Head of caudate nucleus (tissue), 42 donors: Measurements from ENCODE around the gene HDHD2.
"Not testable (repeated sequence)": the region's sequence is repeated elsewhere in the genome, so short reads cannot be mapped to it uniquely, and the experiment has no call there.

Source experiments
- DNase-seq, 42 donors: peaks; one replicate each; pipeline versions ENCODE4 v3.0.0 to v3.0.0-alpha.2; 2020 to 2021; ENCODE audit warnings: mixed read lengths in 7 of 42
- intact Hi-C: fragments of 100-400 bp; cut with DNase I; formaldehyde crosslinking; loops from one replicate; pipeline ENCODE4 v1.15.0; 2022

HDHD2 gene, protein sequence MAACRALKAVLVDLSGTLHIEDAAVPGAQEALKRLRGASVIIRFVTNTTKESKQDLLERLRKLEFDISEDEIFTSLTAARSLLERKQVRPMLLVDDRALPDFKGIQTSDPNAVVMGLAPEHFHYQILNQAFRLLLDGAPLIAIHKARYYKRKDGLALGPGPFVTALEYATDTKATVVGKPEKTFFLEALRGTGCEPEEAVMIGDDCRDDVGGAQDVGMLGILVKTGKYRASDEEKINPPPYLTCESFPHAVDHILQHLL

DNA sequence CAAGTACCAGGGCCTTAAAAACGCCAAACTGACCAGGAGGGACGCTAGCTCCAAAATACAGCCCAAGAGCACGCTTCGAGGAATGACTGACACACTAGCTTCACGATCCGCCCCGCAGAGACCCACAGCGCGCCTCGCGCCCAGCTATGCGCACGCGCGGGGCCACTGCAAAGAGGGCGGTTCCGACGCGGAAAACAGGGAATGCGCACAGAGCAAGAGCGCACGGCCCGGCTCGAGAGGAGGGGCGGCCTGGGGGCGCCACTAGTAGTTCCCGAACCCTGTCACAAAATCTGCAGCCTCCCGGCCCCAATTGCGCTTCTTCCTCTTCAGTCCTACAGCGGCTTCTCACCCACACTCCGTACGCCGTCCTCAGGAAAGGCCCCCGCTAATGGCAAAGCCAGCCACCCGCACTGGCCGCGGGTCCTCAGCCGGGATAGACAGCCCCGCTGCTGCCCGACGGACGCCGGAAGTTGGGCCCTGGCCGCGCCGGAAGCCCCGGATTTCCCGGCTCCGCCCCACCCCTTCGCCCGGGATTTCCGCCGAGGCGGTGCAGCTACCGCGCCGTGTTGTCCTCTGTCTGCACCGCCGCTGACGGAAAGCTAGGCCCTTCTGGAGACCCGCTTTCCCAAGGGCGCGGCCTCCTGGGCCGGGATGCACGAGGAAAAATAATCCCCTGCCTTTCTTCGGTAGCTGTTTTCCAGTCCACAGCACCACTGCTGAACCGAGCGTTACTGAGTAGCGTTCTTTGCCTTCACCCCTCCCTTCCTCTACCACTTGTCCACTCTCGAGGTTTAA, at the start of gene HDHD2:
Gene HDHD2 (minus strand): TSS at position 472 of the 795 bp plus-strand sequence. CDS start 14,061 bp downstream, outside the sequence.
- intact Hi-C loops: loop anchor here (2.0 kb wide), 1 partner anchor 27 kb away; the partner anchor contains the start of gene IER3IP1
- DNase-seq: peak; percentile 69 to 96 (median 90)

DNA sequence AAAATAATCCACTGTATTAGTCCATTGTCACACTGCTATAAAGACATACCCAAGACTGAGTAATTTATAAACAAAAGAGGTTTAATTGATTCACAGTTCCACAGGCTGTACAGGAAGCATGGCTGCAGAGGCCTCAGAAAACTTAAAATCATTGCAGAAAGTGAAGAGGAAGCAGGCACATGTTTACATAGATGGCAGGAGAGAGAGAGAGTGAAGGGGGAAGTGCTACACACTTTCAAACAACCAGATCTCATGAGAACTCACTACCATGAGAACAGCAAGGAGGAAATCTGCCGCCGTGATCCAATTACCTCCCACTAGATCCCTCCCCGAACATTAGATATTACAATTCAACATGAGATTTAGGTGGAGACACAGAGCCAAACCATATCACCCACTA, 45.7 kb upstream of the HDHD2 start:
- intact Hi-C loops, DNase-seq: not testable (repeated sequence)

DNA sequence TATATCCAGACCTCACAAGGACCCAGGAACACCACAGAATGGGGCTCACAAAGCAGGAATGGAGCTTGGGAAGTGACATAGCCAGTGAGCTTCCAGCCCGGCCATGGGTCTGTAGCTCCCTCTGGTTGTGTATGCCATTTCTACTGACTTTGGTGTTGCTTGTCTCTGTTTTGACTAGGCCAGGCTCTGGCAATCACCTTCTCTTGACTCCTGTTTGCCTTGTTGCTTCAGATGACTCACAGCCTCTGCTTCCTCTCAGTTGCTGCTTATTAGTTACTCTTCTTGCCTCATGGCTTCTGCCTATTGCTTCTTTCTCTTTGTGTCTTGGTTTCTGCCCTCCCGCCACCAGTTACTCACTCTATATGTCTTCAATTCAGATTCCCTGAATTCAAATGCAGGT, 41.7 kb upstream of the HDHD2 start:
- DNase-seq: no peak
- intact Hi-C loops: no loop called here

DNA sequence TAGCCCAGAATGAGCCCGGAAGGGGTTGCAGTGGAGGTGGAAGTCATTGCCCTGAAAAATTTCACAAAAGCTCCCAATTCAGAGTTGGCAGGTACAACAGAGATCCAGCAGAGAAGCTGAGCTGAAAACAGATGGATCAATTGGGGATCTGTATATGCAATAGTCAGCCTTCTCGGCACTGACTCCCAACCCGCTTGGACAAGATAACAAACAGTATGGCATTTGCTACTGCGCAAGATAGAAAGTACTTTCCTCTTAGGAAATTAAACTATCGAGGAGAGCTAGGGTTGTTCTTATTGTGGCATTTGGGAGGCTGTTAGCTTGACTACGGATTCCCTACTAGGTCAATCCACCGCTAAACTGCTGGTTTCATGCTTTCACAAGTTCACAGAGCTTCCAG, 37.4 kb upstream of the HDHD2 start:
- intact Hi-C loops: no loop called here
- no peak for DNase-seq

DNA sequence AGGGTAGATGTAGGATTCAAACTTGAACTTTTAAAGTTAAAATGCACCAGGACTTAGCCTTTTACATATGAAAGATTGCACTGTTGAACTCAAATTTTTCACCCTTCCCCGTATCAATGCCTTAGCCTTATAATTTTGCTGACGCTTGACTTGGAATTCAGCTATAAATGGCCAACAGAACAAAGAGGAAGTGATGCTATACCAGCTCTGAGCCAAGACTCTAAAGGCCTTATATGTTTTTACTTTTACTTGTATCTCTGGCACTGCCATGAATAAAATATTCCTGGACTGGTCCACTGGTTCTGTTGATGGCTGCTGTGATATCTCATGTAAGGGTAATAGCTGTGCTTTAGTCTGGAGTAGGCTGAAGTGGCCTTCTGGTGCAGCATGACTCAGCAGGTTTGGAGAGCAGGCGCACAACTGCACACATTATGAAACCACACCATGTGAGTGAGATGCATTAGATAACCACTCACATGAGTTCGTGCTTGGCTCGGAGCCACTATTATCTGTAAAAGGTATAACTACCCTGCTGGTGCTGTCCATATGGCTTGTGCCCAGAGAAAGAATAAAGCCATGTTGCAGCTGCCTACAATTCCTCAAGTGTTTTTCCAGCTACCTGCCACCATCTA, 34.2 kb upstream of the HDHD2 start:
- intact Hi-C loops: no loop called here
- no peak for DNase-seq

DNA sequence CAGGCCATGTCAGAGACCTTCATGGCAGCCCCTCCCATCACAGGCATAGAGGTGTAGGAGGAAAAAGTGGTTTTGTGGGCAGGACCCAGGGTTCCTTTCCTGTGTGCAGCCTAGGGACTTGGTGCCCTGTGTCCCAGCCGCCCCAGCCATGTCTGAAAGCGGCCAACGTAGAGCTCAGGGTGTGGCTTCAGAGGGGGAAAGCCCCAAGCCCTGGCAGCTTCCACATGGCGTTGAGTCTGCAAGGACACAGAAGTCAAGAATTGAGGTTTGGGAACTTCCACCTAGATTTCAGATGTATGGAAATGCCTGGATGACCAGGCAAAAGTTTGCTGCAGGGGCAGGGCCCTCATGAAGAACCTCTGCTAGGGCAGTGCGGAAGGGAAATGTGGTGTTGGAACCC, 31.9 kb upstream of the HDHD2 start:
- intact Hi-C loops, DNase-seq: not testable (repeated sequence)

DNA sequence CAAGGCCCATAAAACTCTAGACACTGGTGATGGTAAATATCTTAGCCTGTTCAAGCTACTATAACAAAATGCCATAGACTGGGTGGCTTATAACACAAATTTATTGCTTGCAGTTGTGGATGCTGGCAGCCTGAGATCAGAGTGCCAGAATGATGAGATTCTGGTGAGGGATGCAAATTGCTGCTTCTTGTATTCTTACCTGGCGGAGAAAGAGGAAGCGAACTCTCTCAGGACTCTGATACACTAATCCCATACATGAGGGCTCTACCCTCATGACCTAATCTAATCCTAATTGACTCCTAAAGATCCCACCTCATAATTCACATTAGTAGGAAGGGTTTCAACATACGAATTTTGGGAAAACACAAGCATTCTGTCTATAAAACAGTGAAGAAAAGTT, 30.5 kb upstream of the HDHD2 start:
- intact Hi-C loops: no loop called here
- DNase-seq: no peak

DNA sequence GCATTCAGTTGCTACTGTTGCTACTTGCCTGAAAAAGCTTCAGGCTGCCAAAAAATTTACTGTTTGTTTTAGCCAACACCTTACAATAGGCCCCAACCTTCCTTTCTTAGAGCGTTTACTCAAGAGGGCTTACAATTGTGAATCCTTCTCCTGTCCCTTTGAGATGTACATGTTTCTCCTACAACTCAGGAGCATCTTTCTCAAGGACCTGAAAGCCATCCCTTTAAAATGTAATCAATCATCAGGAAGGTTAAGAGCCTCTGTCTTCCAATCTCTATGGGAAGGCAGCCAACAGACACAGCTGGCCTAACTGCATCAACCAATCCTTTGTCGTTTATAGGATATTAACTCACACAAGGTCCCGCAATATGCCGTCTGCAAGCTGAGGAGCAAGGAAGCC, 29.2 kb upstream of the HDHD2 start:
- intact Hi-C loops: no loop called here
- no peak for DNase-seq

DNA sequence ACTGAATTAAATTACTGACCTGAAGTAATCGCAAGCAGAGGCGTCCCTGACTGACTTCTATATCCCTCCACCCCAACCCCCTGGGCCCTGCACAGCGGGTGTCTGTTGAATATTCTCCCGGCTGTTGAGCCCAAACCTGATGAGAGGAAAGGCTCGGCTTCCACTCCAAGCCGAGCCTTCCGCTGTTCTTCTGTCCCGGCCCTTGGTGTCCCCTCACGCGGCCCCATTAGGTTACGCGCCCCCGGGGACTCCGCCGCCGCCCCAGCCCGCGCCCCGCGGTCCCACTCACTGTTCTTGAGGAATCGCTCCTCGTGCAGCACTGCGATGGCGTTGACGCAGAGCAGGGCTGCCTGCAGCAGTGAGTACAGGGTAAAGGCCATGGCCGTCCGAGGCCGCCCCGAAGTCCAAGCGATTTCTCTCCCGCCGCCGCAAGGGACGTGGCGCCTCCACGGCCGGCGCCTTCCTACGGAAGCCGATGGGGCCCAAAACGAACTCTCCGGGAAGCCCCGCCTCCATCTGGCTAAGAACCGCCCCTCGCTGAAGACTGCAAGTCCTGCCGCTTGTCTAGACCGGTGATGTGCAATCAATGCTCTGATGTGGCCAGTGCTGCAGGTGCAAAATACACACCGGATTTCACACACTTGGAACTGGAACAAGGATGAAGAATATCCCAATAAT, 25.7 kb upstream of the HDHD2 start, which contains the start of gene IER3IP1:
Gene IER3IP1 (minus strand): TSS at position 467 of the 678 bp plus-strand sequence. CDS start 87 bp downstream, at position 380.
- intact Hi-C loops: loop anchor here (2.0 kb wide), 1 partner anchor 25 kb away; the partner anchor contains the start of gene HDHD2

DNA sequence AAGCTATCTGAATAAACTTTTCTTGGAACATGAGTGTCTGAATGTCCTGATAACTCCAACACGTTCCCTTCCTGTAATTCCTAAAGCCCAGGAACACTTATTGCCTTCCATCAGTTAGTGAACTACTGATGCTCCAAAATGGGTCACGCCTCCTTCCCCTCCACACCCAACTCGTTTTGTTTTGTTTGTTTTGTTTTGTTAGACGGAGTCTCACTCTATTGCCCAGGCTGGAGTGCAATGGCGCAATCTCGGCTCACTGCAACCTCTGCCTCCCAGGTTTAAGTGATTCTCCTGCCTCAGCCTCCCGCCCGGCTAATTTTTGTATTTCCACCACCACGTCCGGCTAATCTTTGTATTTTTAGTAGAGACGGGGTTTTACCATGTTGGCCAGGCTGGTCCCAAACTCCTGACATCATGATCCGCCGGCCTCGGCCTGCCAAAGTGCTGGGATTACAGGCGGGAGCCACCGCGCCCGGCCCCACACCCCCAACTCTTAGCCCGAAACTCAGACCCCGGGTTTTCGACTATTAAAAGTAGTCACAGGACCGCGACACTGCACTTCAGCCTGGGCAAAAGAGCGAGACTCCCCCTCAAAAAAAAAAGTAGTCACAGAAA, 25.1 kb upstream of the HDHD2 start:
- intact Hi-C loops: no loop called here
- peak in 2 of 42 donors; percentile 19 to 25 for DNase-seq

More for the DNA sequence above, 25.7 kb upstream of the HDHD2 start, which contains the start of gene IER3IP1:
- peak; percentile 79 to 97 (median 92) for DNase-seq

DNA sequence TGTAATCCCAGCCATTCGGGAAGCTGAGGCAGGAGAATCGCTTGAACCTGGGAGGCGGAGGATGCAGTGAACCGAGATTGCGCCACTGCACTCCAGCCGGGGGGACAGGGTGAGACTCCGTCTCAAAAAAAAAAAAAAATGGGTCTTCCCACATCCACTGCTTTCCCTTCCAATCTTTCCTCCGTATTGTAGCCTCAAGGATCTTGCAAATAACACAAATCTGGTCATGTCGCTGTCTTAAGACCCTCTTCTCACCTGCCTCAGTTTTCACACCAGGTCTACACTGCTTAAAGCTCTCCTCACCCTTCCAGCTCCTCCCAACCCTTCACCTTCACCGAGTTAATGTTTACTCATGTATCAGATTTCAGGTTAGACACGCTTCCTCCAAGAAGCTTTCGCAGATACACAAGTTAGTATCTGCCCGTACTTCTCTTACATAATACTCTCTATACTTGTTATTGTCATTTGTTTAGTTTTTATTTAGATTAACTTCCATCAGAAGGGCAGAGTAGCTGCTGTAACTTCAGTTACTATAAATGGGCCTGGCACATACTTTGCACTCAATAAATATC, 24.3 kb upstream of the HDHD2 start:
- intact Hi-C loops: no loop called here
- no peak for DNase-seq

DNA sequence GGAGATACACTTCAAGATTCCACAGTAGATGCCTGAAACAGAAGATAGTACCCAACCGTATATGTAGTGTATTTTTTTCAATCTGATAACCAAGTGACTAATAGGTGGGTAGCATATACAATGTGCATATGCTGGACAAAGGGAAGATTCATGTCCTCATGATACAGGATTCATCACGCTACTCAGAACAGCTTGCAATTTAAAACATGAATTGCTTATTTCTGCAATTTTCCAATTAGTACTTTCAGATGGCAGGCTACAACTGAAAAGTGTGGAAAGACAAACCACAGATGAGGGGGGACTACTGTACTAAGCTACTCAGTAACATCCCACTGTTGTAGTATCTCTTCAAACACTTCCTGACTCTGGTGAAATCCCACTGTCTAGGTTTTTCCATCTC, 22.2 kb upstream of the HDHD2 start:
- no peak for DNase-seq
- intact Hi-C loops: no loop called here

DNA sequence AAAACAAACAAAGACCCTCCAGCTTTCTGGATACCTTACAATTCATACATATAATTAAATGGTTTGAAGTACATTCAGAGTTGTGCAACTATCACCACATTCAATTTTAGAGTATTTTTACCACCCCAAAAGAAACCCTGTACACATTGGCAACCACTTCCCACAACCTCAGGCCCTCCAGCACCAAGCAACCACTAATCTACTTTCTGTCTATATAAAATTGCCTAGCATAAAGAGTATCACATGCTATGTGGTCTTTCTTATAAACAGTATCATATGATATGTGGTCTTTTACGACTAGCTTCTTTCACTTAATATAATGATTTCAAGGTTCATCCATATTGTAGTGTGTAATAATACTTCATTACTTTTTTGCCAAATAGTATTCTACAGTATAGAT, 18.6 kb upstream of the HDHD2 start:
- intact Hi-C loops: no loop called here

DNA sequence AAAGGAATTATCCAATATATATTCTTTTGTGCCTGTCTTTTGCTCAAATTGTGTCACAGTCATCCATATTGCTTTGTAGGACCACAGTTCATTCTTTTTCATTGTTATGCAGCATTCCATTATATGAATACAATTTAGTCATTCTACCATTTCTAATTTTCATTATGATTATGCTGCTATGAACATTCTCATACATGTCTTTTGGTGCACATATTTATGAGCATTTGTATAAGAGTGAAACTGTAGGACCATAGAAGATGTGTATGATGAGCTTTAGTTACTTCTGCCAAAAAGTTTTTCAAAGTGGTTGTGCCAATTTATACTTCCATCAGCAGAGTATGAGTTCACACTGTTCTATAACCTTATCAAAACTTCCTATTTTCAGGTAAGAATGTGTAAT, 18.2 kb upstream of the HDHD2 start:
- intact Hi-C loops: no loop called here
- no peak for DNase-seq

More for the DNA sequence above, 18.6 kb upstream of the HDHD2 start:
- DNase-seq: no peak

DNA sequence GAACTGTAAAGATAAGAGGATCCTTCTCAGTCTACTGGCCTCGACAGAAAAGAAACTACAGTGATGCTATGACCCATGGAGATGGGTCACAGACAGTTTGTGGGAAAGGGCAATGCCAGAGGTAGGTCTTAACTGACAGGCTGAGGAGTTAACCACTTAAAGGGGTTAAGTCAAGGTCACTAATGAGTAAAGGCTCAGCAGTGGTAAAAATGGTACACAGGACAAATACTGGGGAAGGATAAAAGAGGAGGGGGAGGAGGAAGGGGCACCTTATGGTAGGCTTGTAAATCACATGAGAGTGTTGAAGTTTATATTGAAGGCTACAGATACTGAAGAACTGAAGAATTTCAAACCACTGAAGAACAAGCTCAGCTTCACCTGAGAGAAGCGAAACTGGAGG, 16.0 kb upstream of the HDHD2 start:
- intact Hi-C loops: no loop called here
- DNase-seq: no peak

DNA sequence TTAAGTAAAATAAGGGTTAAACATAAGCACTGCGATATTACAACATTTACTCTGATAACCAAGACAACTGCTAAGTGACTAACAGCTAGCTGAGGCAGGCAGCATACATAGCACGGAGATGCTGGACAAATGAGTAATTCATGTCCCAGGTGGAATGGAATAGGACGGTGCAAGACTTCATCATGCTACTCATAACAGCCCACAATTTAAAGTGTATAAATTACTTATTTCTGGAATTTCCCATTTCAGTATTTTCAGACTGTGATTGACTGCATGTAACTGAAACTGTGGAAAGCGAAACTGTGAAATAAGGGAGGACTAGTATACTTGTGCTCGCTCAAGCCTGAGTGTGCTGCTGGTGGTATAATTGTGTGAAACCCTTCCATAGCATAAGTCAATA, 12.9 kb upstream of the HDHD2 start:
- intact Hi-C loops: no loop called here
- DNase-seq: no peak

DNA sequence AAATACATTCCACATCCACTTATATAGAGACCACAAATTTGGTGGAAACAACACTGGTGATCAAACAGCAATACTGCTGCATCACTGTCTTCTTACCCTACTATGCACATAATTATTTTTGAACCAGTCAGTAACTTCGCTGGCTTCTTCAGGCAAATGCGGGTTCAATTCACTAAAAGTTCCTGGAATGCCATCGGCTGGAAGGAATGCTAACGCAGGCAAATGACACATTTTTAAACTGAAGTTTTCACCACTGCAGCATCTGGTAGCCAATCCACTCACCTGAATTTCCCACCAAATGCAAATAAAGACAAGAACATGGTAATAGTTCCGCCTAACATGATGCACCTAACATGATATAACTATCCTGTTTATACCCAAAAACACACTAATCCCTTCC, 10.0 kb upstream of the HDHD2 start:
- intact Hi-C loops: no loop called here
- DNase-seq: no peak

DNA sequence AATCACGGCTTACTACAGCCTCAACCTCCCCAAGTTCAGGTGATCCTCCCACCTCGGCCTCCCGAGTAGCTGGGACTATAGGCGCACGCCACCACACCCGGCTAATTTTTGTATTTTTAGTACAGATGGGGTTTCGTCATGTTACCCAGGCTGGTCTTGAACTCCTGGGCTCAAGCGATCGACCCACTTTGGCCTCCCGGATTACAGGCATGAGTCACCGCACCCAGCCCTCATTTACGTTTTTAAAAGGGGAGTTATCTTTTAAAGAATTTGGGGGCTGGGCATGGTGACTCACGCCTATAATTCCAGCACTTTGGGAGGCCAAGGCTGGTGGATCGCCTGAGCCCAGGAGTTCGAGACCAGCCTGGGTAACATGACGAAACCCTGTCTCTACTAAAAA, 8.1 kb upstream of the HDHD2 start:
- DNase-seq, intact Hi-C loops: not testable (repeated sequence)
